Measurements from ENCODE around the gene AMDHD2. TPM values are rescaled to one million over a fixed set of nuclear protein-coding genes. Genes with fewer than 3 reads are reported as not detected.
A peak's percentile ranks its signal among the peaks of the same experiment; 100 is the strongest.

Gene AMDHD2
- polyA plus RNA-seq, 1 experiment: 7.7 TPM

- H3K27me3 ChIP-seq (ENCODE audit: control insufficient read depth, insufficient read depth, low read length): no peaks in the 10 kb centered on the region
- no peak overlapping the region for H3K27ac ChIP-seq (ENCODE audit: low read depth, low read length)
- DNase-seq (ENCODE audit: low read depth, low spot score): no peak
- H3K4me3 ChIP-seq (ENCODE audit: low read depth, low read length): no peak overlapping the region
- TF ChIP-seq CTCF (IDR thresholded peaks at IDR 0.05; ENCODE audit: low read depth, low read length): no peak
- POLR2A ChIA-PET: no interaction called here
- H3K9me3 ChIP-seq (ENCODE audit: control insufficient read depth, insufficient read depth, low read length): no peaks in the 10 kb centered on the region; the same call in 1 of the 2 replicates
- CTCF ChIA-PET: no interaction called here
Measured at GRCh38 chr16:2499454-2499853, 20.7 kb upstream of the AMDHD2 start.

- ChIA-PET CTCF (interaction anchor here (2.1 kb wide), 2 partner anchors 10 to 70 kb away, joined by 16 to 23 read pairs; partner anchors contain the start of gene CCNF), POLR2A (no interaction called here)
- Histone ChIP-seq H3K27ac (ENCODE audit: low read depth, low read length) (no peak overlapping the region), H3K27me3 (ENCODE audit: control insufficient read depth, insufficient read depth, low read length) (no peaks in the 10 kb centered on the region), H3K9me3 (ENCODE audit: control insufficient read depth, insufficient read depth, low read length) (no peaks in the 10 kb centered on the region; the same call in 1 of the 2 replicates), H3K4me3 (ENCODE audit: low read depth, low read length) (no peak overlapping the region)
- no peak for TF ChIP-seq CTCF (IDR thresholded peaks at IDR 0.05; ENCODE audit: low read depth, low read length)
- DNase-seq (ENCODE audit: low read depth, low spot score): no peak
Measured at GRCh38 chr16:2499890-2500429, 20.2 kb upstream of the AMDHD2 start.

- POLR2A ChIA-PET: interaction anchor here (1.0 to 1.3 kb wide), 5 partner anchors 19 to 289 kb away, joined by 3 to 8 read pairs (median 4); partner anchors contain the start of genes AMDHD2, CCNF and ECI1
- no peaks in the 10 kb centered on the region for H3K27me3 ChIP-seq (ENCODE audit: control insufficient read depth, insufficient read depth, low read length)
- H3K27ac ChIP-seq (ENCODE audit: low read depth, low read length): no peak overlapping the region
- no peak for DNase-seq (ENCODE audit: low read depth, low spot score)
- CTCF ChIA-PET: interaction anchor here (0.5 to 2.6 kb wide), 13 partner anchors 11 to 1969 kb away, joined by 3 to 30 read pairs (median 5); partner anchors contain the start of genes ABCA3, ATP6V0C, CCNF and NTN3
- H3K9me3 ChIP-seq (ENCODE audit: control insufficient read depth, insufficient read depth, low read length): no peaks in the 10 kb centered on the region; the same call in 1 of the 2 replicates
- TF ChIP-seq CTCF (IDR thresholded peaks at IDR 0.05; ENCODE audit: low read depth, low read length): no peak
- H3K4me3 ChIP-seq (ENCODE audit: low read depth, low read length): no peak overlapping the region
Measured at GRCh38 chr16:2500430-2500917, 19.7 kb upstream of the AMDHD2 start.

- Histone ChIP-seq H3K27ac (ENCODE audit: low read depth, low read length) (no peak overlapping the region), H3K9me3 (ENCODE audit: control insufficient read depth, insufficient read depth, low read length) (no peaks in the 10 kb centered on the region; the same call in 1 of the 2 replicates), H3K27me3 (ENCODE audit: control insufficient read depth, insufficient read depth, low read length) (no peaks in the 10 kb centered on the region), H3K4me3 (ENCODE audit: low read depth, low read length) (peak overlapping the region; percentile 36)
- DNase-seq (ENCODE audit: low read depth, low spot score): peak; percentile 60
- TF ChIP-seq CTCF (IDR thresholded peaks at IDR 0.05; ENCODE audit: low read depth, low read length): peak; percentile 96
- ChIA-PET CTCF (interaction anchor here (0.5 to 2.6 kb wide), 34 partner anchors 9 to 1970 kb away, joined by 3 to 30 read pairs (median 4); partner anchors contain the start of genes ABCA3, ATP6V0C, CCNF and NTN3), POLR2A (interaction anchor here (0.5 to 2.2 kb wide), 14 partner anchors 10 to 633 kb away, joined by 3 to 11 read pairs (median 4); partner anchors contain the start of genes AMDHD2, ATP6V0C, CCNF and ECI1)
Measured at GRCh38 chr16:2500918-2501750, 19.0 kb upstream of the AMDHD2 start.

Data from AG04450 (cell line).